ENCODE measurements around the gene MGAT1.

MGAT1 gene

DNA sequence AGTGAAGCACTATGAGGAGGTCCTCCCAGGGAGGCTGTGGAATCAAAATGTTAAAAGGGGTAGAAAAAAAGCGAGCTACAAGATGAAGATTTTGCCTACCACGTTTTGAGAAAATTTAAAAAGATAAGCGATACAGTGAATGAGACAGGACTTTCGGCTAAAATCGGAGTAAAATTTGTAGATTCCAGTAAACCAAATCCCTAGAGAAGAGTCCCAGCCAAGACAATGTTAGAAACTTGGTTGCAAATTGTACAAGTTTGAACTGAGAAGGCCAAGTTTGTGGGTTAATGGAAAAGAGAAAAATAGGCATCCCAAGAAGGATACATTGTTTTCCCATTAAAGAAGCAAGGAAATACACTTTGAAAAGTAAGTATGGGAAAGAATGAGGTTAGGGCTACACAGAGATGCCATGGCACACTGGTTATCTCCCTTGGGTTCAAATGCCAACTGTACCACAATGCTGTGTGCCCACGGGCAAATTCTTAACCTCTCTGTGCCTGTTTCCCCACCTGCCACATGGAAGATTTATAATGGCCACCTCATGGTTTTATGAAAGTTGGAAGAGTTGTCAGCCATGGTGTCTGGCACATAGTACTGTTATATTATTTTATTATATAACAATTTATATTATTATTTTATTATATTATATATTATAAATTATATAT, 16.2 kb upstream of the MGAT1 start:
- H3K27ac ChIP-seq (replicated peaks) = no peak overlapping the region
- no peaks in the 10 kb centered on the region for H3K27me3 ChIP-seq (ENCODE audit: insufficient read depth, poor library complexity, severe bottlenecking)
- no peak overlapping the region for H3K4me3 ChIP-seq (replicated peaks; ENCODE audit: insufficient read depth, low read length)
- no peak for DNase-seq (ENCODE audit: low read depth in 1 of 2, low spot score in 1 of 2)
- TF ChIP-seq POLR2AphosphoS5 (IDR thresholded peaks at IDR 0.05; ENCODE audit: low read depth) (no peak), GABPA (IDR thresholded peaks at IDR 0.05; ENCODE audit: low read depth) (no peak), SPI1 (IDR thresholded peaks at IDR 0.05; ENCODE audit: borderline replicate concordance, low read depth) (no peak)
- TF ChIP-seq, protein P1, sequence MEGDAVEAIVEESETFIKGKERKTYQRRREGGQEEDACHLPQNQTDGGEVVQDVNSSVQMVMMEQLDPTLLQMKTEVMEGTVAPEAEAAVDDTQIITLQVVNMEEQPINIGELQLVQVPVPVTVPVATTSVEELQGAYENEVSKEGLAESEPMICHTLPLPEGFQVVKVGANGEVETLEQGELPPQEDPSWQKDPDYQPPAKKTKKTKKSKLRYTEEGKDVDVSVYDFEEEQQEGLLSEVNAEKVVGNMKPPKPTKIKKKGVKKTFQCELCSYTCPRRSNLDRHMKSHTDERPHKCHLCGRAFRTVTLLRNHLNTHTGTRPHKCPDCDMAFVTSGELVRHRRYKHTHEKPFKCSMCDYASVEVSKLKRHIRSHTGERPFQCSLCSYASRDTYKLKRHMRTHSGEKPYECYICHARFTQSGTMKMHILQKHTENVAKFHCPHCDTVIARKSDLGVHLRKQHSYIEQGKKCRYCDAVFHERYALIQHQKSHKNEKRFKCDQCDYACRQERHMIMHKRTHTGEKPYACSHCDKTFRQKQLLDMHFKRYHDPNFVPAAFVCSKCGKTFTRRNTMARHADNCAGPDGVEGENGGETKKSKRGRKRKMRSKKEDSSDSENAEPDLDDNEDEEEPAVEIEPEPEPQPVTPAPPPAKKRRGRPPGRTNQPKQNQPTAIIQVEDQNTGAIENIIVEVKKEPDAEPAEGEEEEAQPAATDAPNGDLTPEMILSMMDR (IDR thresholded peaks at IDR 0.05; ENCODE audit: insufficient read depth, low read length) = no peak
- TF ChIP-seq, protein P2, sequence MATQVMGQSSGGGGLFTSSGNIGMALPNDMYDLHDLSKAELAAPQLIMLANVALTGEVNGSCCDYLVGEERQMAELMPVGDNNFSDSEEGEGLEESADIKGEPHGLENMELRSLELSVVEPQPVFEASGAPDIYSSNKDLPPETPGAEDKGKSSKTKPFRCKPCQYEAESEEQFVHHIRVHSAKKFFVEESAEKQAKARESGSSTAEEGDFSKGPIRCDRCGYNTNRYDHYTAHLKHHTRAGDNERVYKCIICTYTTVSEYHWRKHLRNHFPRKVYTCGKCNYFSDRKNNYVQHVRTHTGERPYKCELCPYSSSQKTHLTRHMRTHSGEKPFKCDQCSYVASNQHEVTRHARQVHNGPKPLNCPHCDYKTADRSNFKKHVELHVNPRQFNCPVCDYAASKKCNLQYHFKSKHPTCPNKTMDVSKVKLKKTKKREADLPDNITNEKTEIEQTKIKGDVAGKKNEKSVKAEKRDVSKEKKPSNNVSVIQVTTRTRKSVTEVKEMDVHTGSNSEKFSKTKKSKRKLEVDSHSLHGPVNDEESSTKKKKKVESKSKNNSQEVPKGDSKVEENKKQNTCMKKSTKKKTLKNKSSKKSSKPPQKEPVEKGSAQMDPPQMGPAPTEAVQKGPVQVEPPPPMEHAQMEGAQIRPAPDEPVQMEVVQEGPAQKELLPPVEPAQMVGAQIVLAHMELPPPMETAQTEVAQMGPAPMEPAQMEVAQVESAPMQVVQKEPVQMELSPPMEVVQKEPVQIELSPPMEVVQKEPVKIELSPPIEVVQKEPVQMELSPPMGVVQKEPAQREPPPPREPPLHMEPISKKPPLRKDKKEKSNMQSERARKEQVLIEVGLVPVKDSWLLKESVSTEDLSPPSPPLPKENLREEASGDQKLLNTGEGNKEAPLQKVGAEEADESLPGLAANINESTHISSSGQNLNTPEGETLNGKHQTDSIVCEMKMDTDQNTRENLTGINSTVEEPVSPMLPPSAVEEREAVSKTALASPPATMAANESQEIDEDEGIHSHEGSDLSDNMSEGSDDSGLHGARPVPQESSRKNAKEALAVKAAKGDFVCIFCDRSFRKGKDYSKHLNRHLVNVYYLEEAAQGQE (IDR thresholded peaks at IDR 0.05; ENCODE audit: insufficient replicate concordance, low read depth) = no peak

DNA sequence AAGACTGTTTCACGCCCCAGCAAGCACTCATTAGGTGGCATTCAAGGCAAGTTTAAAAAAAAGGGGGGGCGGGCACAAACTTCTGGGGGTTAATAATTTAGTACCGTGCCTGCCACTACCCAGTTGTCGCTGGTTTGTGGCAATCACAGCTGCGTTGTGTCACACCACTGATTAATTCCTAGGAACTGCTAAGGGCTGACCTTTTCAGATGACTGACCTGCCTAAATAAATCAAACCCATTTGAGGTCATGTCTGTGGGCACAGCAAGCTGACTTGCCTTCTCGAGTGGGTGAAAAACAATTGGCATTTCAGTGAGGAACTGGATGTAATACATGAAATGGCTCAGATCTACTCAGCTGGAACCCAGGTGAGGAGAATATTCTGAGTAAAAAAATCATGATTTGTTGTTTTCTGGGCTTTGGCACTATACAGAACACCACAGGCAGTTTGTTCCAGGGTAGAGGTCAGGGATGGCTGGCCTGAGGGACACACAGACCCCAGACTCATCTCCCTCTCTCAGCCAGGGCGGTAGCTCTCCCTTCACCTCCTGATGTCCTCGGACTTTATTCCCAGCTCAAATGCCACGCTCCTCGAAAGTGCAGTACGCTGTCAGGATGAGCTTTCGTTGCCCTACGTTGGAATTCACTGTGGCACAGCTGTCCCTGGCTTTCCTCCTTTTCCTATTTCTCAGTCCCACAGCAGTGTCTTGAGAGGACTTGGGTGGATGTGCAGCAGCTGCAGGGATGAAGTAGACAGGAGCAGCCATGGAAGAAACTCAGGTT, 15.5 kb upstream of the MGAT1 start:
- H3K4me3 ChIP-seq (replicated peaks; ENCODE audit: insufficient read depth, low read length) = no peak overlapping the region
- no peak for DNase-seq (ENCODE audit: low read depth in 1 of 2, low spot score in 1 of 2)
- H3K27me3 ChIP-seq (ENCODE audit: insufficient read depth, poor library complexity, severe bottlenecking) = no peaks in the 10 kb centered on the region
- no peak overlapping the region for H3K27ac ChIP-seq (replicated peaks)
- TF ChIP-seq POLR2AphosphoS5 (IDR thresholded peaks at IDR 0.05; ENCODE audit: low read depth) = no peak
- no peak for TF ChIP-seq SPI1 (IDR thresholded peaks at IDR 0.05; ENCODE audit: borderline replicate concordance, low read depth)
- TF ChIP-seq GABPA (IDR thresholded peaks at IDR 0.05; ENCODE audit: low read depth) = no peak
- TF ChIP-seq, protein P1 (IDR thresholded peaks at IDR 0.05; ENCODE audit: insufficient read depth, low read length) = no peak
- TF ChIP-seq, protein P2 (IDR thresholded peaks at IDR 0.05; ENCODE audit: insufficient replicate concordance, low read depth) = no peak

- TF ChIP-seq, protein P1 (IDR thresholded peaks at IDR 0.05; ENCODE audit: insufficient read depth, low read length) = no peak
- TF ChIP-seq GABPA (IDR thresholded peaks at IDR 0.05; ENCODE audit: low read depth) (no peak), SPI1 (IDR thresholded peaks at IDR 0.05; ENCODE audit: borderline replicate concordance, low read depth) (no peak), POLR2AphosphoS5 (IDR thresholded peaks at IDR 0.05; ENCODE audit: low read depth) (no peak)
- TF ChIP-seq, protein P2 (IDR thresholded peaks at IDR 0.05; ENCODE audit: insufficient replicate concordance, low read depth) = no peak
- DNase-seq (ENCODE audit: low read depth in 1 of 2, low spot score in 1 of 2) = no peak
- no peaks in the 10 kb centered on the region for H3K27me3 ChIP-seq (ENCODE audit: insufficient read depth, poor library complexity, severe bottlenecking)
- no peak overlapping the region for H3K4me3 ChIP-seq (replicated peaks; ENCODE audit: insufficient read depth, low read length)
- H3K27ac ChIP-seq (replicated peaks) = no peak overlapping the region
These were observed 14.3 kb upstream of the MGAT1 start for GRCh38 chr5:180816608-180817534.
